ENCODE data around the gene KCTD20. TPM values are rescaled to one million over a fixed set of nuclear protein-coding genes. Genes with fewer than 3 reads are reported as not detected.

KCTD20 gene
- total RNA-seq, 4 donors from 2014 or later: 31.5 to 40.4 (median 37.8) TPM

- TF ChIP-seq CTCF (IDR thresholded peaks at IDR 0.05) (peak in 1 of 6 experiments; percentile 21), POLR2A (IDR thresholded peaks at IDR 0.05) (no peak)
- H3K4me1 ChIP-seq: no peaks in the 10 kb centered on the region
- no peak overlapping the region for H3K4me3 ChIP-seq
- no peaks in the 10 kb centered on the region for H3K27me3 ChIP-seq
- H3K9me3 ChIP-seq: no peaks in the 10 kb centered on the region
- no peak for DNase-seq
- H3K36me3 ChIP-seq: peaks cover 0 to 69% (median 0%) of the 10 kb centered on the region in 3 donors
- no peak overlapping the region for H3K27ac ChIP-seq
These were observed 52.3 kb downstream of the KCTD20 start for GRCh38 chr6:36495086-36495485.

- Histone ChIP-seq H3K9me3 (no peaks in the 10 kb centered on the region), H3K27ac (no peak overlapping the region), H3K4me1 (peaks cover 0 to 6% (median 0%) of the 10 kb centered on the region in 4 donors), H3K4me3 (no peak overlapping the region), H3K27me3 (no peaks in the 10 kb centered on the region), H3K36me3 (peaks cover 0 to 73% (median 0%) of the 10 kb centered on the region in 3 donors)
- DNase-seq: no peak
- TF ChIP-seq CTCF (IDR thresholded peaks at IDR 0.05): no peak
These were observed 57.1 kb downstream of the KCTD20 start for GRCh38 chr6:36499918-36500317.

- peaks cover 0 to 61% (median 0%) of the 10 kb centered on the region in 3 donors for H3K36me3 ChIP-seq
- no peak for DNase-seq
- H3K4me1 ChIP-seq: peaks cover 0 to 17% (median 1%) of the 10 kb centered on the region in 4 donors
- no peak for TF ChIP-seq CTCF (IDR thresholded peaks at IDR 0.05)
- TF ChIP-seq POLR2A (IDR thresholded peaks at IDR 0.05): no peak
- no peaks in the 10 kb centered on the region for H3K9me3 ChIP-seq
- H3K27me3 ChIP-seq: no peaks in the 10 kb centered on the region
- no peak overlapping the region for H3K4me3 ChIP-seq
- H3K27ac ChIP-seq: no peak overlapping the region
These were observed 58.9 kb downstream of the KCTD20 start for GRCh38 chr6:36501686-36502085.

- no peak for DNase-seq
- Histone ChIP-seq H3K9me3 (no peaks in the 10 kb centered on the region), H3K4me3 (no peak overlapping the region), H3K36me3 (peaks cover 0 to 36% (median 0%) of the 10 kb centered on the region in 3 donors), H3K27ac (peak overlapping the region in 2 of 4 donors; percentile 63 to 78), H3K27me3 (no peaks in the 10 kb centered on the region), H3K4me1 (peaks cover 0 to 30% (median 1%) of the 10 kb centered on the region in 4 donors)
- TF ChIP-seq POLR2A (IDR thresholded peaks at IDR 0.05) (no peak), CTCF (IDR thresholded peaks at IDR 0.05) (no peak)
These were observed 61.4 kb downstream of the KCTD20 start for GRCh38 chr6:36504181-36504580.

GRCh38 chr6:36504982-36505381 lies 62.2 kb downstream of the KCTD20 start:
- H3K27me3 ChIP-seq: no peaks in the 10 kb centered on the region
- DNase-seq: no peak
- peak overlapping the region in 1 of 4 donors; percentile 85 for H3K27ac ChIP-seq
- no peaks in the 10 kb centered on the region for H3K9me3 ChIP-seq
- H3K4me1 ChIP-seq: peaks cover 0 to 31% (median 1%) of the 10 kb centered on the region in 4 donors
- H3K36me3 ChIP-seq: peaks cover 0 to 33% (median 0%) of the 10 kb centered on the region in 3 donors
- no peak overlapping the region for H3K4me3 ChIP-seq
- TF ChIP-seq POLR2A (IDR thresholded peaks at IDR 0.05) (no peak), CTCF (IDR thresholded peaks at IDR 0.05) (no peak)
